H9 (cell line): ENCODE measurements around the gene NCKAP5. TPM values are rescaled to one million over a fixed set of nuclear protein-coding genes. Genes with fewer than 3 reads are reported as not detected.

ENCODE experiments used
- DNase-seq: peaks from one replicate; pipeline ENCODE4 v3.0.0-alpha.2; 2017
- H2AFZ ChIP-seq: one replicate; pipeline ENCODE4 v1.6.1; 2013; ENCODE audit warnings: mild to moderate bottlenecking, low read length, control low read depth, moderate library complexity
- H2AK5ac ChIP-seq: 2 replicates; pipeline ENCODE4 v1.6.1; 2013; ENCODE audit warnings: low read length, control low read depth, mixed read lengths; ENCODE audit not compliant: insufficient read length
- H2BK120ac ChIP-seq: one replicate; pipeline ENCODE4 v1.6.1; 2013; ENCODE audit warnings: low read depth, mild to moderate bottlenecking, low read length, control low read depth, inconsistent platforms; ENCODE audit not compliant: poor library complexity, severe bottlenecking
- H2BK12ac ChIP-seq: 2 replicates; pipeline ENCODE4 v1.6.1; 2013; ENCODE audit warnings: low read length, control low read depth, mixed read lengths, low read depth; ENCODE audit not compliant: insufficient read length
- H2BK15ac ChIP-seq: 2 replicates; pipeline ENCODE4 v1.6.1; 2013; ENCODE audit warnings: low read depth, low read length, control low read depth
- H2BK20ac ChIP-seq: one replicate; pipeline ENCODE4 v1.6.1; 2013; ENCODE audit warnings: low read depth, mild to moderate bottlenecking, low read length, control low read depth, inconsistent platforms; ENCODE audit not compliant: poor library complexity, severe bottlenecking
- H2BK5ac ChIP-seq: 2 replicates; pipeline ENCODE4 v1.6.1; 2013; ENCODE audit warnings: low read length, control low read depth, mixed read lengths; ENCODE audit not compliant: insufficient read length
- H3K14ac ChIP-seq: 2 replicates; pipeline ENCODE4 v1.6.1; 2013; ENCODE audit warnings: low read length, control low read depth; ENCODE audit not compliant: insufficient read depth
- H3K18ac ChIP-seq: 2 replicates; pipeline ENCODE4 v1.6.1; 2013; ENCODE audit warnings: low read depth, mild to moderate bottlenecking, mixed read lengths, low read length, control low read depth; ENCODE audit not compliant: insufficient read length
- H3K23ac ChIP-seq: 2 replicates; pipeline ENCODE4 v1.6.1; 2013; ENCODE audit warnings: low read length, control low read depth, mixed read lengths, low read depth; ENCODE audit not compliant: insufficient read length
- H3K23me2 ChIP-seq: 2 replicates; pipeline ENCODE4 v1.6.1; 2013; ENCODE audit warnings: low read depth, mild to moderate bottlenecking, mixed read lengths, low read length, control low read depth; ENCODE audit not compliant: insufficient read length, poor library complexity, severe bottlenecking
- H3K27ac ChIP-seq: 2 replicates; pipeline ENCODE4 v1.5.1; 2013; ENCODE audit warnings: low read length, control low read depth, mixed read lengths, low read depth; ENCODE audit not compliant: insufficient read length
- H3K27me3 ChIP-seq: 2 replicates; pipeline ENCODE4 v1.6.1; 2013; ENCODE audit warnings: low read length, control low read depth, inconsistent platforms; ENCODE audit not compliant: insufficient read depth
- H3K4ac ChIP-seq: 2 replicates; pipeline ENCODE4 v1.6.1; 2013; ENCODE audit warnings: low read depth, mild to moderate bottlenecking, control low read depth, inconsistent platforms, low read length, moderate library complexity
- H3K4me1 ChIP-seq: 2 replicates; pipeline ENCODE4 v1.6.1; 2013; ENCODE audit warnings: low read length, control low read depth, inconsistent platforms; ENCODE audit not compliant: insufficient read depth
- H3K4me2 ChIP-seq: 2 replicates; pipeline ENCODE4 v1.6.1; 2013; ENCODE audit warnings: low read length, control low read depth, mixed read lengths; ENCODE audit not compliant: insufficient read length, insufficient read depth
- H3K56ac ChIP-seq: 2 replicates; pipeline ENCODE4 v1.6.1; 2013; ENCODE audit warnings: low read depth, mild to moderate bottlenecking, mixed read lengths, low read length, control low read depth; ENCODE audit not compliant: insufficient read length
- H3K79me1 ChIP-seq: 2 replicates; pipeline ENCODE4 v1.6.1; 2013; ENCODE audit warnings: low read depth, mild to moderate bottlenecking, moderate library complexity, low read length, control low read depth, inconsistent platforms; ENCODE audit not compliant: insufficient read depth, poor library complexity, severe bottlenecking
- H3K79me2 ChIP-seq: 2 replicates; pipeline ENCODE4 v1.6.1; 2013; ENCODE audit warnings: low read length, control low read depth, inconsistent platforms; ENCODE audit not compliant: insufficient read depth
- H3K9ac ChIP-seq: 2 replicates; pipeline ENCODE4 v1.6.1; 2013; ENCODE audit warnings: low read length, control low read depth, mixed read lengths; ENCODE audit not compliant: insufficient read length; ENCODE audit errors: extremely low read depth
- H3K9me3 ChIP-seq: one replicate; pipeline ENCODE4 v1.6.1; 2013; ENCODE audit warnings: low read depth, low read length, inconsistent platforms; ENCODE audit not compliant: control insufficient read depth
- H3T11ph ChIP-seq: one replicate; pipeline ENCODE4 v1.6.1; 2013; ENCODE audit warnings: mild to moderate bottlenecking, low read length, control low read depth, inconsistent platforms
- H4K20me1 ChIP-seq: one replicate; pipeline ENCODE4 v1.6.1; 2013; ENCODE audit not compliant: control insufficient read depth, insufficient read length, insufficient read depth
- H4K5ac ChIP-seq: 2 replicates; pipeline ENCODE4 v1.6.1; 2013; ENCODE audit warnings: low read depth, mild to moderate bottlenecking, mixed read lengths, low read length, control low read depth; ENCODE audit not compliant: insufficient read length
- H4K8ac ChIP-seq: replicated peaks from 2 replicates; pipeline ENCODE4 v1.6.1; 2013; ENCODE audit warnings: low read length, control low read depth, mixed read lengths, low read depth; ENCODE audit not compliant: insufficient read length
- H4K91ac ChIP-seq: 2 replicates; pipeline ENCODE4 v1.6.1; 2013; ENCODE audit warnings: low read depth, mild to moderate bottlenecking, moderate library complexity, mixed read lengths, low read length, control low read depth; ENCODE audit not compliant: insufficient read length
- H3K27ac Mint-ChIP-seq, 3 experiments: 2 replicates in 2 of 3; 3 replicates in 1 of 3; pipeline ENCODE4 v1.8.0; 2020 to 2021; ENCODE audit warnings: mixed read lengths in 3 of 3, mild to moderate bottlenecking in 1 of 3, moderate library complexity in 1 of 3
- H3K27me3 Mint-ChIP-seq: 2 replicates; pipeline ENCODE4 v1.8.0; 2021; ENCODE audit warnings: low read depth, mild to moderate bottlenecking, moderate library complexity, mixed read lengths
- H3K36me3 Mint-ChIP-seq, 3 experiments: 2 replicates in 2 of 3; 3 replicates in 1 of 3; pipeline ENCODE4 v1.8.0; 2020 to 2021; ENCODE audit warnings: low read depth in 3 of 3, mixed read lengths in 3 of 3; ENCODE audit not compliant: insufficient read depth in 1 of 3
- H3K4me1 Mint-ChIP-seq, 2 experiments: 2 replicates each; pipeline ENCODE4 v1.8.0; 2020; ENCODE audit warnings: mixed read lengths in 2 of 2
- H3K4me3 Mint-ChIP-seq, 2 experiments: 2 replicates in 1 of 2; 3 replicates in 1 of 2; pipeline ENCODE4 v1.8.0; 2020 to 2021; ENCODE audit warnings: mild to moderate bottlenecking in 2 of 2, mixed read lengths in 2 of 2, moderate library complexity in 1 of 2
- H3K9me3 Mint-ChIP-seq, 2 experiments: 2 replicates in 1 of 2; 3 replicates in 1 of 2; pipeline ENCODE4 v1.8.0; 2020; ENCODE audit warnings: mild to moderate bottlenecking in 2 of 2, mixed read lengths in 2 of 2, moderate library complexity in 1 of 2
- CTCF ChIP-seq: fragments of 200-600 bp; sonication (generic); conservative IDR thresholded peaks from 3 replicates; pipeline ENCODE4 v1.8.0; 2021; ENCODE audit warnings: antibody characterized with exemption, mild to moderate bottlenecking
- WGBS: extraction: QIAGEN DNeasy Blood & Tissue Kit; methylation state at CpG from one replicate; pipeline ENCODE4 v1.1.7; 2013; ENCODE audit warnings: missing lambda C conversion rate, low lambda C conversion rate, mixed read lengths; ENCODE audit not compliant: insufficient read length; ENCODE audit errors: extremely low coverage; 5-methylcytosine and 5-hydroxymethylcytosine counted together
- total RNA-seq: library from RNA; stranded (reverse); gene quantifications from 2 replicates; pipeline ENCODE4 v1.2.1, GENCODE V29; 2021

NCKAP5 gene
- total RNA-seq, 1 experiment from 2014 or later: 0.26 TPM

GRCh38 chr2:133426791-133427190, 141.5 kb downstream of the NCKAP5 start:
- no peak overlapping the region for H3K4me2 ChIP-seq
- no peak overlapping the region for H4K5ac ChIP-seq
- no peaks in the 10 kb centered on the region for H3K23me2 ChIP-seq
- H3K79me1 ChIP-seq: no peaks in the 10 kb centered on the region
- H2BK20ac ChIP-seq: no peak overlapping the region
- Mint-ChIP-seq H3K27me3 (no peaks in the 10 kb centered on the region), H3K9me3 (peaks cover 2 to 3% of the 10 kb centered on the region in 2 experiments; a peak in 3 of 5 replicates), H3K4me1 (peaks cover 28 to 29% of the 10 kb centered on the region in 2 experiments), H3K36me3 (no peaks in the 10 kb centered on the region; a peak in 1 of 7 replicates), H3K27ac (no peak overlapping the region), H3K4me3 (no peak overlapping the region)
- no peak overlapping the region for H2BK120ac ChIP-seq
- no peak overlapping the region for H3K9ac ChIP-seq
- no peak for TF ChIP-seq CTCF
- no peak overlapping the region for H3T11ph ChIP-seq
- no peak overlapping the region for H4K91ac ChIP-seq
- DNase-seq: no peak
- H3K4me1 ChIP-seq: peaks cover 6% of the 10 kb centered on the region; the same call in 1 of the 2 replicates
- H3K27ac ChIP-seq: no peak overlapping the region
- H3K4ac ChIP-seq: no peak overlapping the region
- no peak overlapping the region for H3K23ac ChIP-seq
- no peak overlapping the region for H2BK15ac ChIP-seq
- H3K9me3 ChIP-seq: no peaks in the 10 kb centered on the region
- no CpG with 5 or more reads among the region's 1 CpG for WGBS
- no peak overlapping the region for H3K14ac ChIP-seq
- H3K27me3 ChIP-seq: no peaks in the 10 kb centered on the region
- no peak overlapping the region for H3K56ac ChIP-seq
- H2BK12ac ChIP-seq: no peak overlapping the region
- no peak overlapping the region for H4K8ac ChIP-seq
- no peak overlapping the region for H2AK5ac ChIP-seq
- no peaks in the 10 kb centered on the region for H3K79me2 ChIP-seq
- H2AFZ ChIP-seq: no peak overlapping the region
- H4K20me1 ChIP-seq: no peaks in the 10 kb centered on the region
- no peak overlapping the region for H3K18ac ChIP-seq
- no peak overlapping the region for H2BK5ac ChIP-seq
